PC-3 (cell line): ENCODE data around the gene DIP2C. TPM values are rescaled to one million over a fixed set of nuclear protein-coding genes. Genes with fewer than 3 reads are reported as not detected.

ENCODE experiments used
- ATAC-seq: fragments of 200-7000 bp; cut with Tn5 transposase; 2 replicates; pipeline ENCODE4 v1.9.1; 2020; ENCODE audit warnings: mild to moderate bottlenecking, moderate library complexity
- BruUV-seq: library from RNA; stranded (reverse); fragments of 400-500 nt; replicated peaks from 2 replicates; lab custom pipeline; 2021; lab: Mats Ljungman, UMichigan
- CTCF ChIA-PET: fragments of 300-600 bp; sonication (Branson Sonifier 250); formaldehyde crosslinking; loops from one replicate; lab custom pipeline; 2022; ENCODE audit warnings: antibody characterized with exemption; lab: Charles Lee
- POLR2A ChIA-PET: fragments of 300-600 bp; sonication (Branson Sonifier 250); formaldehyde crosslinking; loops from one replicate; lab custom pipeline; 2022; ENCODE audit warnings: antibody characterized with exemption; ENCODE audit not compliant: unreplicated experiment; lab: Charles Lee
- DNase-seq: peaks from one replicate; pipeline ENCODE4 v3.0.0-alpha.2; 2015
- H2AFZ ChIP-seq: fragments of 300-600 bp; sonication (generic); 2 replicates; pipeline ENCODE4 v1.6.0; 2016; ENCODE audit warnings: antibody characterized with exemption, low read length
- H3F3A ChIP-seq: fragments of 300-600 bp; sonication (generic); one replicate; pipeline ENCODE4 v1.6.0; 2017; ENCODE audit warnings: antibody characterized with exemption, low read length, control low read depth, mild to moderate bottlenecking; ENCODE audit not compliant: unreplicated experiment
- H3K27ac ChIP-seq: fragments of 300-600 bp; sonication (generic); 2 replicates; pipeline ENCODE4 v1.5.1; 2016; ENCODE audit warnings: mild to moderate bottlenecking, low read length
- H3K27me3 ChIP-seq: fragments of 300-600 bp; sonication (generic); 2 replicates; pipeline ENCODE4 v1.6.1; 2016; ENCODE audit warnings: low read length, mixed read lengths
- H3K36me3 ChIP-seq: fragments of 300-600 bp; sonication (generic); 2 replicates; pipeline ENCODE4 v1.6.1; 2016; ENCODE audit warnings: low read depth, mixed run types, low read length, mixed read lengths
- H3K4me1 ChIP-seq: fragments of 300-600 bp; sonication (generic); 2 replicates; pipeline ENCODE4 v1.5.1; 2016; ENCODE audit warnings: low read length; ENCODE audit not compliant: insufficient read depth
- H3K4me2 ChIP-seq: fragments of 300-600 bp; sonication (generic); 2 replicates; pipeline ENCODE4 v1.6.0; 2016; ENCODE audit warnings: low read length
- H3K4me3 ChIP-seq: fragments of 300-600 bp; sonication (generic); 2 replicates; pipeline ENCODE4 v1.5.1; 2016; ENCODE audit warnings: mild to moderate bottlenecking, low read length, mixed read lengths
- H3K79me2 ChIP-seq: fragments of 300-600 bp; sonication (generic); 2 replicates; pipeline ENCODE4 v1.6.1; 2017; ENCODE audit warnings: low read length, mixed read lengths
- H3K9ac ChIP-seq: fragments of 300-600 bp; sonication (generic); 2 replicates; pipeline ENCODE4 v1.6.0; 2016; ENCODE audit warnings: mild to moderate bottlenecking, low read length
- H3K9me2 ChIP-seq: fragments of 300-600 bp; sonication (generic); replicated peaks from 2 replicates; pipeline ENCODE4 v1.6.1; 2016; ENCODE audit warnings: mixed run types, low read length, mixed read lengths
- H3K9me3 ChIP-seq: fragments of 300-600 bp; sonication (generic); 2 replicates; pipeline ENCODE4 v1.6.1; 2016; ENCODE audit warnings: low read length, mixed read lengths
- H4K20me1 ChIP-seq: fragments of 300-600 bp; sonication (generic); 2 replicates; pipeline ENCODE4 v1.6.1; 2016; ENCODE audit warnings: low read length, mixed read lengths
- CTCF ChIP-seq: fragments of 300-600 bp; sonication (generic); conservative IDR thresholded peaks from 2 replicates; pipeline ENCODE4 v1.5.1; 2017; ENCODE audit warnings: antibody characterized with exemption, low read depth, mild to moderate bottlenecking, low read length
- EZH2 ChIP-seq: fragments of 300-600 bp; sonication (generic); IDR thresholded peaks from one replicate; pipeline ENCODE4 v1.6.1; 2017; ENCODE audit warnings: antibody characterized with exemption, mild to moderate bottlenecking, low read length; ENCODE audit not compliant: unreplicated experiment
- EZH2phosphoT487 ChIP-seq: fragments of 300-600 bp; sonication (generic); IDR thresholded peaks from 2 replicates; pipeline ENCODE4 v1.6.1; 2018; ENCODE audit warnings: mild to moderate bottlenecking, antibody characterized with exemption, low read length, borderline replicate concordance
- intact Hi-C: fragments of 100-400 bp; cut with micrococcal nuclease; formaldehyde crosslinking; loops from 2 replicates; pipeline ENCODE4 v1.9.0; 2023
- total RNA-seq: library from RNA; depleted of rRNA; stranded (reverse); fragments of >200 nt; gene quantifications from 2 replicates; pipeline ENCODE4 v1.2.3, GENCODE V29; 2014

Gene DIP2C
- total RNA-seq, 1 experiment from 2014 or later = 3.1 TPM

GRCh38 chr10:482848-483247 lies 206.6 kb downstream of the DIP2C start:
- H4K20me1 ChIP-seq = no peaks in the 10 kb centered on the region
- no peaks in the 10 kb centered on the region for H3K36me3 ChIP-seq
- H3K9me2 ChIP-seq = no peaks in the 10 kb centered on the region
- H3K27me3 ChIP-seq = no peaks in the 10 kb centered on the region
- DNase-seq (no peak), ATAC-seq (no peak)
- no peaks in the 10 kb centered on the region for H3F3A ChIP-seq
- H2AFZ ChIP-seq = no peak overlapping the region
- H3K27ac ChIP-seq = no peak overlapping the region
- H3K4me3 ChIP-seq = no peak overlapping the region
- no peak for TF ChIP-seq CTCF
- TF ChIP-seq EZH2 = no peak
- no peak for TF ChIP-seq EZH2phosphoT487
- no peak overlapping the region for H3K9ac ChIP-seq
- no peaks in the 10 kb centered on the region for H3K79me2 ChIP-seq
- no peak overlapping the region for H3K4me2 ChIP-seq
- H3K4me1 ChIP-seq = no peaks in the 10 kb centered on the region
- ChIA-PET POLR2A (interaction anchor here (0.6 kb wide), 1 partner anchor 46 kb away, joined by 3 read pairs; no protein-coding TSS in a partner anchor), CTCF (no interaction called here)
- intact Hi-C loops = loop anchor here (10.0 kb wide), 1 partner anchor 248 kb away; no protein-coding TSS in a partner anchor
- BruUV-seq = no TSS peak
- no peaks in the 10 kb centered on the region for H3K9me3 ChIP-seq

GRCh38 chr10:482051-482501 lies 207.4 kb downstream of the DIP2C start:
- intact Hi-C loops = loop anchor here (10.0 kb wide), 1 partner anchor 247 kb away; no protein-coding TSS in a partner anchor
- BruUV-seq = no TSS peak
- no peak for ATAC-seq

More at GRCh38 chr10:482051-482501, 207.4 kb downstream of the DIP2C start:
- Histone ChIP-seq H3K27ac (no peak overlapping the region), H3K79me2 (no peaks in the 10 kb centered on the region), H2AFZ (no peak overlapping the region), H3K9ac (no peak overlapping the region), H3K4me2 (no peak overlapping the region), H3K9me2 (no peaks in the 10 kb centered on the region), H3K36me3 (no peaks in the 10 kb centered on the region), H3K4me3 (no peak overlapping the region), H3F3A (no peaks in the 10 kb centered on the region), H3K4me1 (no peaks in the 10 kb centered on the region), H3K9me3 (no peaks in the 10 kb centered on the region), H3K27me3 (no peaks in the 10 kb centered on the region), H4K20me1 (no peaks in the 10 kb centered on the region)
- TF ChIP-seq CTCF (no peak), EZH2phosphoT487 (no peak), EZH2 (no peak)
- POLR2A ChIA-PET = no interaction called here
- no peak for DNase-seq
- CTCF ChIA-PET = no interaction called here
